Activated CD4-positive, CD25-positive, alpha-beta regulatory T cell (primary cell): ENCODE data around the gene ZNF628.

Experiments
- DNase-seq, 4 experiments: peaks; one replicate each; lab custom pipeline; 2025; lab: John Stamatoyannopoulos, UW

The ZNF628 gene

GRCh38 chr19:55529636-55530234 lies 53.3 kb downstream of the ZNF628 start:
- no peak for DNase-seq

DNA sequence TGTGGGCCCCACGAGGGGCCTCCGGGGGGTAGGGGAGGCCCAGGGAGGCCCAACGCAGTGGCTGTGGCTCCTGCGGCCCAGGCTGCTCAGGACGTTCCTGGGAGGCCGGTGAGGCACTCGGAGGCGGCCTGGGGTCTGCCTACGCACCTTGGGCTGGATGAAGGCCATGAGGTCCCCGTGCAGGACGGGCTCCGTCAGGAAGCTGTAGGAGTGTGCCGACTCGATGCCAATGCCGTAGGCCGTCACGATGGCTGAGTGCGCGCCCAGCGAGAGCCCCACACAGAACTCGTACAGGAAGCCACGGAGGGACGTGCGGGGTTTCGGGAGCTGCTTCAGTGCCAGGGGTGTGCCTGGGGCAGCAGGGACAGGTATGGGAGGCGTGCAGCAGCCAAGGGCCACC lies 54.6 kb downstream of the ZNF628 start:
- no peak for DNase-seq
